Sigmoid colon (tissue), 7 donors: ENCODE results near the gene HMOX2. TPM values are rescaled to one million over a fixed set of nuclear protein-coding genes. Genes with fewer than 3 reads are reported as not detected.

ENCODE experiments used
- DNase-seq: peaks from one replicate; pipeline ENCODE4 v3.0.0-alpha.2; 2019
- H3K27ac ChIP-seq, 4 donors: fragments of 200-600 bp; sonication (generic); one replicate each; pipeline ENCODE4 v1.5.1; 2016 to 2019; ENCODE audit warnings: mild to moderate bottlenecking in 1 of 4
- H3K27me3 ChIP-seq, 3 donors: fragments of 200-600 bp; sonication (generic); one replicate each; pipeline ENCODE4 v1.5.1; 2019; ENCODE audit warnings: mild to moderate bottlenecking in 1 of 3
- H3K36me3 ChIP-seq, 4 donors: fragments of 200-600 bp; sonication (generic); one replicate each; pipeline ENCODE4 v1.5.1; 2016 to 2019
- H3K4me1 ChIP-seq, 4 donors: fragments of 200-600 bp; sonication (generic); one replicate each; pipeline ENCODE4 v1.5.1; 2017 to 2019
- H3K4me3 ChIP-seq, 4 donors: fragments of 200-600 bp; sonication (generic); one replicate each; pipeline ENCODE4 v1.5.1; 2017 to 2019; ENCODE audit warnings: mild to moderate bottlenecking in 2 of 4, moderate library complexity in 1 of 4
- H3K9me3 ChIP-seq, 4 donors: fragments of 200-600 bp in 3 of 4; sonication (generic) in 3 of 4; one replicate each; pipeline versions ENCODE4 v1.5.1 to v1.6.1; 2013 to 2019
- EP300 ChIP-seq, 4 donors: sonication (generic); formaldehyde crosslinking; IDR thresholded peaks; one replicate each; pipeline ENCODE4 v1.6.1; 2017; ENCODE audit warnings: antibody characterized with exemption in 4 of 4
- POLR2A ChIP-seq, 2 donors: fragments of 450-650 bp; IDR thresholded peaks; one replicate each; pipeline ENCODE4 v1.6.1; 2016; ENCODE audit warnings: antibody characterized with exemption in 2 of 2, mild to moderate bottlenecking in 2 of 2, moderate library complexity in 2 of 2
- POLR2AphosphoS5 ChIP-seq, 4 donors: sonication (generic); formaldehyde crosslinking; IDR thresholded peaks; one replicate each; pipeline ENCODE4 v1.6.1; 2017; ENCODE audit warnings: antibody characterized with exemption in 4 of 4
- WGBS, 2 donors: extraction: QIAGEN DNeasy Blood & Tissue Kit; methylation state at CpG; one replicate each; pipeline ENCODE4 v1.1.7; 2013; 5-methylcytosine and 5-hydroxymethylcytosine counted together
- intact Hi-C: fragments of 100-400 bp; cut with DNase I; formaldehyde crosslinking; loops from one replicate; pipeline ENCODE4 v1.15.1; 2023
- polyA plus RNA-seq, 3 donors: library from polyadenylated mRNA; stranded (reverse); fragments of 200-250 nt; gene quantifications; one replicate each; pipeline ENCODE4 v1.2.3, GENCODE V29; 2013
- total RNA-seq, 4 donors: library from RNA; depleted of rRNA; stranded (reverse); fragments of >200 nt; gene quantifications; one replicate each; pipeline ENCODE4 v1.1.0, GENCODE V29; 2016
- TF ChIP-seq, protein P1 (sequence below), 4 experiments: fragments of 450-650 bp in 3 of 4; fragments of 200-600 bp in 1 of 4; IDR thresholded peaks; one replicate each; pipeline ENCODE4 v1.5.1; 2016 to 2019; ENCODE audit warnings: antibody characterized with exemption in 4 of 4, mild to moderate bottlenecking in 3 of 4, moderate library complexity in 2 of 4
- donor health status: healthy with polysubstance abuse.
- donor health status: Bipolar disorder and iron deficiency.
- donor health status: healthy.

The HMOX2 gene
- total and polyA plus RNA-seq, 7 donors: 29.9 to 77.2 (median 37.1) TPM

DNA sequence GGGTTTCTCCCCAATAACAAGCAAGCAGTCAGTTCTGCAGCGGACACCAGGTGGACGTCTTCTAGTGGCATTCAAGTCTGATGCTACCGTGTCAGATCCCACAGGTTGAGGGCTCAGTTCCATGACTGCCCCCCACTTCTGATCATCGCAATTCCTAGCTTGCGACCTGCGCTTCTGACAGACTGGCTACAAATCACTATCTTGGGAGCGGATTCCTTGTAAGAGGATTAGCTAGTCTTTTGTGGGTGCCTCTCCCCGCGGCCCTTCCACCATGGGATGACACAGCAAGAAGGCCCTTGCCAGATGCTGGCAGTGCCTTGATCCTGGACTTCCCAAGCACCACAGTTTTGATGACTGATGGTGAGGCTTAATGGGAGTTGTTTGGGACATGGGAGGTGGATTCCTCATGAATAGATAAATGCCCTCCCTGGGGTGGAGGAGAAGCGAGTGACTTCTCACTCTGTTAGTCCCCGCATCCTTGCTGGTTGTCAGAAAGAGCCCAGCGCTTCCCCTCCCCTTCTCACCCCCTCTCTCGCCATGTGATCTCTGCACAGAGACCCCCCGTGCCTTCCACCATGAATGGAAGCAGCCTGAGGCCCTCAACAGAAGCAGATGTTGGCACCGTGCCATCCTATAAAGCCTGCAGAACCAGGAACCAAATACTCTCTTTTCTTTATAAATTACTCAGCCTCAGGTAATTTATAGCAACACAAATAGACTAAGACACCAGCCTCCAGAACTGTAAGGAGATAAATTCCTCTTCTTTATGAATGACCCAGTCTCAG is 43.3 kb downstream of the HMOX2 start:
- no peak for DNase-seq
- 88 to 90% methylated on average over 15 of the region's 15 CpGs for WGBS, 2 donors
- Histone ChIP-seq H3K9me3 (no peaks in the 10 kb centered on the region), H3K4me1 (peaks cover 0 to 40% (median 20%) of the 10 kb centered on the region in 4 donors), H3K36me3 (no peaks in the 10 kb centered on the region), H3K4me3 (no peak overlapping the region), H3K27me3 (no peaks in the 10 kb centered on the region), H3K27ac (no peak overlapping the region)
- TF ChIP-seq POLR2A (IDR thresholded peaks at IDR 0.05) (no peak), EP300 (IDR thresholded peaks at IDR 0.05) (no peak), POLR2AphosphoS5 (IDR thresholded peaks at IDR 0.05) (no peak)
- TF ChIP-seq, protein P1, sequence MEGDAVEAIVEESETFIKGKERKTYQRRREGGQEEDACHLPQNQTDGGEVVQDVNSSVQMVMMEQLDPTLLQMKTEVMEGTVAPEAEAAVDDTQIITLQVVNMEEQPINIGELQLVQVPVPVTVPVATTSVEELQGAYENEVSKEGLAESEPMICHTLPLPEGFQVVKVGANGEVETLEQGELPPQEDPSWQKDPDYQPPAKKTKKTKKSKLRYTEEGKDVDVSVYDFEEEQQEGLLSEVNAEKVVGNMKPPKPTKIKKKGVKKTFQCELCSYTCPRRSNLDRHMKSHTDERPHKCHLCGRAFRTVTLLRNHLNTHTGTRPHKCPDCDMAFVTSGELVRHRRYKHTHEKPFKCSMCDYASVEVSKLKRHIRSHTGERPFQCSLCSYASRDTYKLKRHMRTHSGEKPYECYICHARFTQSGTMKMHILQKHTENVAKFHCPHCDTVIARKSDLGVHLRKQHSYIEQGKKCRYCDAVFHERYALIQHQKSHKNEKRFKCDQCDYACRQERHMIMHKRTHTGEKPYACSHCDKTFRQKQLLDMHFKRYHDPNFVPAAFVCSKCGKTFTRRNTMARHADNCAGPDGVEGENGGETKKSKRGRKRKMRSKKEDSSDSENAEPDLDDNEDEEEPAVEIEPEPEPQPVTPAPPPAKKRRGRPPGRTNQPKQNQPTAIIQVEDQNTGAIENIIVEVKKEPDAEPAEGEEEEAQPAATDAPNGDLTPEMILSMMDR (IDR thresholded peaks at IDR 0.05): no peak
- intact Hi-C loops: no loop called here

DNA sequence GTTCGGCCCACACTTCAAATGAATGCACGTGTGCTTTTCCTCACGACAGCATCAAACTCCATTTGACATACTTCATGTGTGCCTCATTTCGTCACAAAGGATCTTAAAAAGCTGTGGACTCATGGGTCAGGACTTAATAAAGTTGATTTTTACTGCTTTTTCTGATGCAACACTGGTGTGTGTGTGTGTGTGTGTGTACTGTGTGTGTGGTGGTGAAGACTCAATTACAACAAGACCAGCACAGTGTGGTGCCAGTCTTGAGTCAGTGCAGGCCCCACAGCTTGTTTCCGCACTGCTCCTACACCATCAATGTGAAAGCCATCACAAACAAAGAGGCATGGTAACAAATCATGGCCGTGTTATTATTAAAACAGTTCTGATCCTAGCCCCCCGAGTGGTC is 44.7 kb downstream of the HMOX2 start:
- Histone ChIP-seq H3K9me3 (no peaks in the 10 kb centered on the region), H3K27me3 (no peaks in the 10 kb centered on the region), H3K27ac (no peak overlapping the region), H3K36me3 (no peaks in the 10 kb centered on the region), H3K4me3 (no peak overlapping the region), H3K4me1 (peaks cover 0 to 26% (median 9%) of the 10 kb centered on the region in 4 donors)
- no peak for DNase-seq
- TF ChIP-seq POLR2A (IDR thresholded peaks at IDR 0.05) (no peak), EP300 (IDR thresholded peaks at IDR 0.05) (no peak), POLR2AphosphoS5 (IDR thresholded peaks at IDR 0.05) (no peak)
- TF ChIP-seq, protein P1 (IDR thresholded peaks at IDR 0.05): no peak
- intact Hi-C loops: no loop called here
- 90 to 94% methylated on average over 7 of the region's 7 CpGs for WGBS, 2 donors

DNA sequence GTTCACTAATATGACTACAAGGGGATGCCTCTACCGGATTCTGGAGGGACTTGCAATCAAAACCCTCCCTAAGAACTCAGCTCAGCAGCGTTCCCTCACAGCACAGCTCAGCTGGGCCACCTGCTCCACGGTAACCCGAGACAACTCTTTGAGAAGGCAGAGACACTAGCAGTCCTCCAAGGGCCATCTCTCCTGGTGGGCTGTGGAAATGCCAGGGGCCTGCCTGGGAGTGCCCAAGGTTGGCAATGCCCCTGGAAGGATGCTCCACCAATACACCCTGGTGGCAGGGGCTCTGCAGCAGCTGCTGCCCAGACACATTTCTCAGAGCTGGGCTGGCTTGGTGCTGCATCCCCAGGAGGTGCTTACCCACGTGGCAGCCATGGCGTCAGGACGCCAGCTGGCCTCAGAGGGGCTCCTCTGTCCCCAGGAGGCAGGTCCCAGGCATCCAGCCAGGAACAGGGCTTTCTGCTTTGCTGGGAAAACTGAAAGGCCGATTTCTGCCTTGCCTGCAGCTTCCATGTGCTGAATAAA is 45.9 kb downstream of the HMOX2 start:
- no peaks in the 10 kb centered on the region for H3K36me3 ChIP-seq
- intact Hi-C loops: no loop called here
- no peak overlapping the region for H3K4me3 ChIP-seq
- H3K27me3 ChIP-seq: no peaks in the 10 kb centered on the region
- peak overlapping the region in 1 of 4 donors; percentile 11 for H3K27ac ChIP-seq
- no peak for DNase-seq
- TF ChIP-seq, protein P1 (IDR thresholded peaks at IDR 0.05): no peak
- TF ChIP-seq EP300 (IDR thresholded peaks at IDR 0.05) (no peak), POLR2AphosphoS5 (IDR thresholded peaks at IDR 0.05) (no peak), POLR2A (IDR thresholded peaks at IDR 0.05) (no peak)
- H3K4me1 ChIP-seq: peaks cover 0 to 20% (median 2%) of the 10 kb centered on the region in 4 donors
- 80 to 86% methylated on average over 8 of the region's 8 CpGs for WGBS, 2 donors
- H3K9me3 ChIP-seq: no peaks in the 10 kb centered on the region

DNA sequence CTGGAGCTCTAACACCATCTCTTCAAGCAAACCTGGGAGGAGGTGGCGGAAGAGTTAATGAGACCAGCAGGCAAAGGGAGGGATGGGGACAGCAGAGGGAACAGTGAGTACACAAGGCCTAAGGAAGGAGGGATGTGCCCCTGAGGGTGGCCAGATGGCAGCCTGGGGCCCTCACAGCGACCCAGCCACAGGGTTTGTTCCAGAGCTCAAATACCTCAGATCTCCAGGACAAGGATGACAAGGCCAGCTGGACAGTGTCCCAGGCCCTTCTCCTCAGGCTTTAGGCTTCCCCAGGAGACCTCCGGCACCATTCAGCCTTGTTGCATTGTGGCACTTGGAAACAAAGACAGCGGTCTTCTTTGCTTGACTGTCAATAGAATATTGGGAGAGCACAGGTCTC is 47.5 kb downstream of the HMOX2 start:
- H3K9me3 ChIP-seq: no peaks in the 10 kb centered on the region
- no peak for TF ChIP-seq POLR2AphosphoS5 (IDR thresholded peaks at IDR 0.05)
- no peak for TF ChIP-seq POLR2A (IDR thresholded peaks at IDR 0.05)
- TF ChIP-seq, protein P1 (IDR thresholded peaks at IDR 0.05): no peak
- TF ChIP-seq EP300 (IDR thresholded peaks at IDR 0.05): no peak
- WGBS, 2 donors: 94 to 95% methylated on average over 4 of the region's 4 CpGs
- no peak overlapping the region for H3K4me3 ChIP-seq
- H3K4me1 ChIP-seq: peaks cover 0 to 15% (median 2%) of the 10 kb centered on the region in 4 donors
- DNase-seq: no peak
- no peaks in the 10 kb centered on the region for H3K36me3 ChIP-seq
- intact Hi-C loops: no loop called here
- no peak overlapping the region for H3K27ac ChIP-seq
- no peaks in the 10 kb centered on the region for H3K27me3 ChIP-seq
